ENCODE measurements around the gene YIF1B.
A peak's percentile ranks its signal among the peaks of the same experiment; 100 is the strongest.
"Not testable (repeated sequence)": the region's sequence is repeated elsewhere in the genome, so short reads cannot be mapped to it uniquely, and the experiment has no call there.

Gene YIF1B

GRCh38 chr19:38315657-38316476 is at the start of gene YIF1B:
Gene YIF1B, minus strand, starts transcription at chr19:38315947. Its CDS starts 30 bp downstream, at chr19:38315917.
- DNase-seq (ENCODE audit: low read depth in 1 of 2, low spot score in 1 of 2) = peak; percentile 88 to 94

- not testable (repeated sequence) for DNase-seq (ENCODE audit: low read depth in 1 of 2, low spot score in 1 of 2)
Observed at GRCh38 chr19:38362946-38363688, 47.4 kb upstream of the YIF1B start.

GRCh38 chr19:38362076-38362945 is 46.6 kb upstream of the YIF1B start:
- peak; percentile 43 to 46 for DNase-seq (ENCODE audit: low read depth in 1 of 2, low spot score in 1 of 2)

GRCh38 chr19:38361633-38362075 is 45.9 kb upstream of the YIF1B start:
- peak; percentile 9 to 50 for DNase-seq (ENCODE audit: low read depth in 1 of 2, low spot score in 1 of 2)

GRCh38 chr19:38360839-38361631 is 45.3 kb upstream of the YIF1B start:
- no peak for DNase-seq (ENCODE audit: low read depth in 1 of 2, low spot score in 1 of 2)

GRCh38 chr19:38360351-38360750 is 44.6 kb upstream of the YIF1B start:
- DNase-seq (ENCODE audit: low read depth in 1 of 2, low spot score in 1 of 2) = no peak

GRCh38 chr19:38359242-38360021 is 43.7 kb upstream of the YIF1B start:
- no peak for DNase-seq (ENCODE audit: low read depth in 1 of 2, low spot score in 1 of 2)

GRCh38 chr19:38358071-38358470 is 42.3 kb upstream of the YIF1B start:
- DNase-seq (ENCODE audit: low read depth in 1 of 2, low spot score in 1 of 2) = no peak

- no peak for DNase-seq (ENCODE audit: low read depth in 1 of 2, low spot score in 1 of 2)
Observed at GRCh38 chr19:38355728-38356725, 40.3 kb upstream of the YIF1B start.

- DNase-seq (ENCODE audit: low read depth in 1 of 2, low spot score in 1 of 2) = no peak
Observed at GRCh38 chr19:38352611-38353010, 36.9 kb upstream of the YIF1B start.

GRCh38 chr19:38351865-38352395 is 36.2 kb upstream of the YIF1B start:
- DNase-seq (ENCODE audit: low read depth in 1 of 2, low spot score in 1 of 2) = no peak

GRCh38 chr19:38350883-38351282 is 35.1 kb upstream of the YIF1B start:
- no peak for DNase-seq (ENCODE audit: low read depth in 1 of 2, low spot score in 1 of 2)

- no peak for DNase-seq (ENCODE audit: low read depth in 1 of 2, low spot score in 1 of 2)
Observed at GRCh38 chr19:38346837-38347236, 31.1 kb upstream of the YIF1B start.

GRCh38 chr19:38340927-38341326 is 25.2 kb upstream of the YIF1B start:
- no peak for DNase-seq (ENCODE audit: low read depth in 1 of 2, low spot score in 1 of 2)

GRCh38 chr19:38339011-38339410 is 23.3 kb upstream of the YIF1B start:
- DNase-seq (ENCODE audit: low read depth in 1 of 2, low spot score in 1 of 2) = not testable (repeated sequence)

- DNase-seq (ENCODE audit: low read depth in 1 of 2, low spot score in 1 of 2) = no peak
Observed at GRCh38 chr19:38337360-38337653, 21.6 kb upstream of the YIF1B start.

- peak; percentile 86 to 89 for DNase-seq (ENCODE audit: low read depth in 1 of 2, low spot score in 1 of 2)
Observed at GRCh38 chr19:38336638-38337359, 21.1 kb upstream of the YIF1B start.
